Cardiac muscle cell (in vitro differentiated cells and primary cell): Measurements from ENCODE around the gene ZNF224. TPM values are rescaled to one million over a fixed set of nuclear protein-coding genes. Genes with fewer than 3 reads are reported as not detected.

Experiments
- DNase-seq, 2 donors: peaks; one replicate each; pipeline versions ENCODE4 v3.0.0 to v3.0.0-alpha.2; 2010 to 2017; ENCODE audit warnings: low read depth in 1 of 2, low spot score in 1 of 2
- H3K27ac ChIP-seq: fragments of 200-600 bp; sonication (generic); 2 replicates; pipeline ENCODE4 v1.5.1; 2016
- H3K27me3 ChIP-seq: fragments of 200-600 bp; sonication (generic); 2 replicates; pipeline ENCODE4 v1.6.0; 2016; ENCODE audit warnings: control low read depth
- H3K36me3 ChIP-seq: fragments of 200-600 bp; sonication (generic); 2 replicates; pipeline ENCODE4 v1.5.1; 2016; ENCODE audit warnings: control low read depth
- H3K4me1 ChIP-seq: fragments of 200-600 bp; sonication (generic); 2 replicates; pipeline ENCODE4 v1.8.1; 2017; ENCODE audit warnings: low read depth, mild to moderate bottlenecking, mixed run types
- H3K4me3 ChIP-seq: fragments of 200-600 bp; sonication (generic); 2 replicates; pipeline ENCODE4 v1.5.1; 2016; ENCODE audit warnings: mild to moderate bottlenecking
- H3K9me3 ChIP-seq: fragments of 200-600 bp; sonication (generic); 2 replicates; pipeline ENCODE4 v1.5.1; 2017; ENCODE audit warnings: low read depth, mild to moderate bottlenecking, control low read depth
- polyA plus RNA-seq: library from polyadenylated mRNA; unstranded; fragments of >200 nt; fragmentation: Nextera tagmentation; extraction: Ambion mirVana; gene quantifications from 2 replicates; pipeline ENCODE4 v1.2.1, GENCODE V29; 2016
- total RNA-seq: library from RNA; depleted of rRNA; stranded (reverse); fragments of >200 nt; gene quantifications from 2 replicates; pipeline ENCODE4 v1.2.3, GENCODE V29; 2016
- TF ChIP-seq, protein P1 (sequence below): IDR thresholded peaks from 2 replicates; pipeline ENCODE4 v1.5.1; 2012; ENCODE audit warnings: low read depth, mild to moderate bottlenecking, low read length

ZNF224 gene
- total and polyA plus RNA-seq, 2 experiments from 2014 or later = 18.6 to 29.3 TPM

- H3K36me3 ChIP-seq = peaks cover 30% of the 10 kb centered on the region
- DNase-seq = no peak
- no peaks in the 10 kb centered on the region for H3K4me1 ChIP-seq
- TF ChIP-seq, protein P1, sequence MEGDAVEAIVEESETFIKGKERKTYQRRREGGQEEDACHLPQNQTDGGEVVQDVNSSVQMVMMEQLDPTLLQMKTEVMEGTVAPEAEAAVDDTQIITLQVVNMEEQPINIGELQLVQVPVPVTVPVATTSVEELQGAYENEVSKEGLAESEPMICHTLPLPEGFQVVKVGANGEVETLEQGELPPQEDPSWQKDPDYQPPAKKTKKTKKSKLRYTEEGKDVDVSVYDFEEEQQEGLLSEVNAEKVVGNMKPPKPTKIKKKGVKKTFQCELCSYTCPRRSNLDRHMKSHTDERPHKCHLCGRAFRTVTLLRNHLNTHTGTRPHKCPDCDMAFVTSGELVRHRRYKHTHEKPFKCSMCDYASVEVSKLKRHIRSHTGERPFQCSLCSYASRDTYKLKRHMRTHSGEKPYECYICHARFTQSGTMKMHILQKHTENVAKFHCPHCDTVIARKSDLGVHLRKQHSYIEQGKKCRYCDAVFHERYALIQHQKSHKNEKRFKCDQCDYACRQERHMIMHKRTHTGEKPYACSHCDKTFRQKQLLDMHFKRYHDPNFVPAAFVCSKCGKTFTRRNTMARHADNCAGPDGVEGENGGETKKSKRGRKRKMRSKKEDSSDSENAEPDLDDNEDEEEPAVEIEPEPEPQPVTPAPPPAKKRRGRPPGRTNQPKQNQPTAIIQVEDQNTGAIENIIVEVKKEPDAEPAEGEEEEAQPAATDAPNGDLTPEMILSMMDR = no peak
- no peaks in the 10 kb centered on the region for H3K9me3 ChIP-seq
- H3K27me3 ChIP-seq = no peaks in the 10 kb centered on the region
- H3K4me3 ChIP-seq = no peak overlapping the region
- H3K27ac ChIP-seq = no peak overlapping the region
Measured at GRCh38 chr19:44061038-44061437, 33.1 kb upstream of the ZNF224 start.

DNA sequence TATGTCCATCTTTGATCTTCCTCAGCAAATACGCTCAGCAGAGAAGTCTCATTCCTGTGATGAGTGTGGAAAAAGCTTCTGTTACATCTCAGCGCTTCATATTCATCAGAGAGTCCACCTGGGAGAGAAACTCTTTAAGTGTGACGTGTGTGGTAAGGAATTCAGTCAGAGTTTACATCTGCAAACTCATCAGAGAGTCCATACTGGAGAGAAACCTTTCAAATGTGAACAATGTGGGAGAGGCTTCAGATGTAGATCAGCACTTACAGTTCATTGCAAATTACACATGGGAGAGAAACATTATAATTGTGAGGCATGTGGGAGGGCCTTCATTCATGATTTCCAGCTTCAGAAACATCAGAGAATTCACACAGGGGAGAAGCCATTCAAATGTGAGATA lies 27.9 kb upstream of the ZNF224 start:
- no peaks in the 10 kb centered on the region for H3K27me3 ChIP-seq
- peaks cover 25% of the 10 kb centered on the region for H3K36me3 ChIP-seq

DNA sequence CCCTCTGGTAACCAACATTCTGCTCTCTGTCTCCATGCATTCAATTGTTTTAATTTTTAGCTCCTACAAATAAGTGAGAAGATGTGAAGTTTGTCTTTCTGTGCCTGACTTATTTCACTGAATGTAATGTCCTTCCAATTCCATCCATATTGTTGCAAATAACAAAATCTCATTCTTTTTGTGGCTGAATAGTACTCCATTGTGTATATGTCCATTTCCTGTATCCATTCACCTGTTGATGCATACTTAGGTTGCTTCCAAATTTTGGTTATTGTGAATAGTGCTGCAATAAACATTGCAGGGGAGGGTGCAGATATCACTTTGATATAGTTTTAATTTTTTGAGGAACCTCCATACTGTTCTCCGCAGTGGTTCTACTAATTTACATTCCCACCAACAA lies 24.7 kb upstream of the ZNF224 start:
- DNase-seq = no peak
- Histone ChIP-seq H3K4me3 (no peak overlapping the region), H3K4me1 (peaks cover 5% of the 10 kb centered on the region), H3K27me3 (no peaks in the 10 kb centered on the region), H3K9me3 (no peaks in the 10 kb centered on the region), H3K27ac (no peak overlapping the region), H3K36me3 (peaks cover 17% of the 10 kb centered on the region)
- TF ChIP-seq, protein P1 = no peak

More for the DNA sequence above, 27.9 kb upstream of the ZNF224 start:
- H3K27ac ChIP-seq = no peak overlapping the region
- H3K4me1 ChIP-seq = no peaks in the 10 kb centered on the region
- H3K9me3 ChIP-seq = no peaks in the 10 kb centered on the region
- DNase-seq = no peak
- TF ChIP-seq, protein P1 = no peak
- no peak overlapping the region for H3K4me3 ChIP-seq

DNA sequence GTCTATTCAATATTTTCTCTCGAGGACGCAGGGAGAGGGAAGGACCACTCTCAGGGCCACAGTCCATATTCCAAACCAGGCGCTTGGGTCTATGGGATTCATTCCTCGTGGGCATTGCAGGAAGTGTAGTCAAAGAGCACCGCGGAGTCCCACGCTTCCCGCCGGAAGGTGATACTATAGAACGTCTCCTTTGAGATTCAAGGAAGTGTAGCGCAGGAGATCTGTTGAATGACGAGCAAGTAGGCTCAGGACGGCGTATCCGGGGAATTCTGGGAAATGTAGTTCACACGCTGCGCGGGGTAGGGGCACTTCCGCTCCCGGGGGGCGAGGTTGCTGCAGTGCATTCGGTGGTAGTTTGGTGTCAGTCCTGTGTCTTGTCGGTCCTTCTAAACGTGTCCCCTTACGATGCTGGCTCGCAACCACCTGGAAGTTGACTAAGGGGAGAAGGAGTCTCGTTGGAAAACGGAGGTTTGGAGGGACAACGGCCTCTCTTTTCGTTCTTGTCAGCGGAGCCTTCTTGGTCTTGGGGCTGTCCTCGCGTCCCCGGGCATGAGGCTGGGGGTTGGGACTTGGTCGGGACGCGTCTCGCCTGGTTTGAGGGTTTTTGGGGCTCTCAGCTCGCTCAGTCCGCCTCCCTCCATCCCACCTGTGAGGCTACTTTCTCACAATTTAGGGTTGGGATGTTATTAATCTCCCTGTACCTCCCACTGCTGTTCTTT lies 22.2 kb upstream of the ZNF224 start, which contains the start of gene ZNF284:
ZNF284 (plus strand) TSS at position 336 of the 719 bp plus-strand sequence. CDS start 4,231 bp downstream, outside the sequence.
- Histone ChIP-seq H3K4me3 (peak within 1 kb of the TSS; percentile 67), H3K36me3 (peaks cover 5% of the 10 kb centered on the region), H3K27me3 (no peaks in the 10 kb centered on the region), H3K9me3 (no peaks in the 10 kb centered on the region), H3K4me1 (peaks cover 5% of the 10 kb centered on the region), H3K27ac (no peak within 1 kb of the TSS)
- DNase-seq = peak; percentile 87 to 93
- TF ChIP-seq, protein P1 = no peak

GRCh38 chr19:44072543-44073401 lies 21.4 kb upstream of the ZNF224 start:
- Histone ChIP-seq H3K36me3 (peaks cover under 1% of the 10 kb centered on the region), H3K4me1 (peaks cover 5% of the 10 kb centered on the region), H3K27me3 (no peaks in the 10 kb centered on the region), H3K27ac (no peak overlapping the region), H3K9me3 (no peaks in the 10 kb centered on the region), H3K4me3 (peak overlapping the region; percentile 67)
- TF ChIP-seq, protein P1 = no peak
- peak in 1 of 2 donors; percentile 6 for DNase-seq
